GM18951 (cell line): ENCODE measurements around the gene SHTN1.

Experiments used
- POLR2A ChIP-seq: IDR thresholded peaks from 4 replicates; pipeline ENCODE4 v1.6.1; 2011; ENCODE audit warnings: mild to moderate bottlenecking; ENCODE audit not compliant: insufficient read length, insufficient read depth; ENCODE audit errors: extremely low read depth
- in situ Hi-C: fragments of 300-500 bp; cut with MboI; formaldehyde crosslinking; loops from one replicate; pipeline ENCODE4 v1.12.0; 2022; ENCODE audit warnings: low sequenced_read_pairs, mixed read lengths, inconsistent platforms; ENCODE audit not compliant: unreplicated experiment

Gene SHTN1

DNA sequence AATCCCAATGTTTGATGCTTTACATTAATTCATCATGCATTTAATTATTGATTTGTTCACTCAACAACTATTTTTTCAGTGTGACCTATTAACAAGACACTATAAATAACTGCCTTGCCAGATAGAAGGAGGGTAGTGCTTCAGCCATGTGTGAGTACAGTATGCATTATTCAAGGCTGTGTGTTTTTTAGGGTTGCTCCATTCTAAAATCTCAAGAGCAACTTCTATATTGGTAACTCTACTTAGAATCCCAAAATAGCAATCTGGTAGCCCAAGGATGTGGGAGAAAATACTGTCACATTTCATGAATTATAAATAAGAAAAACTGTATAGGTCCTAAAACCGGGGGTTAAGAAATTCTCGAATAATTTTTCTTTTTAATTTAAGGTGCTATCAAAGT is 85.8 kb downstream of the SHTN1 start:
- in situ Hi-C loops, result no loop called here
- TF ChIP-seq POLR2A, result no peak

DNA sequence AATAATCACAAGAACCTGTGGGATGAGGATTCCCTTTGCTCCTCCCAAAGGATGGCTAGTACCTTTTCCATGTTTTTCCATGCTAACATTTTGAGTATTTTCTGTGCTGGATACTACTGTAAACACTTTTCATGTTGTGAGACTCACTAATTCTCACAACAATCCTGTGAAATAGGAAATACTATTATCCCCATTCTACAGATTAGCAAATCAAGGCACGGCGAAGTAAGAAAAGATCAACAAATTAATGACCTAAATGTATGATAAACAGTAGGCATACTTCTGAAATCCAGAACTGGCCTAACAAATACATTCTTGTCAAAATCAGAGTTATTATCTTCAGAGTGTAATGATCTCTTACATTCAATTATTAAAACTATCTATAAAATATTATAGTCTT is 86.4 kb downstream of the SHTN1 start:
- in situ Hi-C loops, result no loop called here

DNA sequence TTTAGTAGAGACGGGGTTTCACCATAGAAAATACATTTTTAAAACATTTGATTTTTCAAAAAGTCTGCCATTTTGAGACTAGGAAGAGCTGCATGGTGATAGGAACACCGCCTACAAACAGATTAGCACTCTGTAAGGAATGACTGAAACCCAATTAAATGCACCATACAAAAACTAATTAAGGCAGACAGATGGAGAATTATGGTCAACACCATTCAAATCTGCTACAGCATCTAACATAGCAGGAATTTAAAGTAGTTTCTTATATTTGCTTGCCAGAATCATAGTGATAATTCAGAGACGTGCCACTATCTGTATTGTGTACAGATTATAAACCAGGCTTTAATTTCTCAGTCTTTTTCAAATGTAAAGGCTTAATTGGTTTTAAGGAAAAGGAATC is 87.5 kb downstream of the SHTN1 start:
- in situ Hi-C loops, result no loop called here
- no peak for TF ChIP-seq POLR2A

More for the DNA sequence above, 86.4 kb downstream of the SHTN1 start:
- no peak for TF ChIP-seq POLR2A

DNA sequence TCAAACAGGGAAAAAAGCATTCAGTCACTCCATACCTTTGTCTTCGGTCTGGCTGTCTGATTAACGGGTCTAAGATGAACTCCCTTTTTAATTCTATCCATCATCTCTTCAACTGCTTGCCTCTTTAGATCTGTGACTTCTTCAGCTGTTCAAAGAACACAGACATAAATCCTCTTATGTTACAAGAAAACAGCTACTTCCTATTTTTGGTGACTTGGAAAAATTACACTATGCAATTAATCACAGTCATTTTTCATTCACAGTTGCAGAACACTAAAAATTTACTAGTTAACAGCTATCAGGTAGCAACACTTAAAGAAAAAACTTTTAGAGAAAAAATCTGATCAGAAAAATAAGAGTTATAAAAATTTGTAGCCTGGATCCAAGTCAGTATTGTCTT is 89.6 kb downstream of the SHTN1 start:
- no peak for TF ChIP-seq POLR2A
- in situ Hi-C loops, result no loop called here

DNA sequence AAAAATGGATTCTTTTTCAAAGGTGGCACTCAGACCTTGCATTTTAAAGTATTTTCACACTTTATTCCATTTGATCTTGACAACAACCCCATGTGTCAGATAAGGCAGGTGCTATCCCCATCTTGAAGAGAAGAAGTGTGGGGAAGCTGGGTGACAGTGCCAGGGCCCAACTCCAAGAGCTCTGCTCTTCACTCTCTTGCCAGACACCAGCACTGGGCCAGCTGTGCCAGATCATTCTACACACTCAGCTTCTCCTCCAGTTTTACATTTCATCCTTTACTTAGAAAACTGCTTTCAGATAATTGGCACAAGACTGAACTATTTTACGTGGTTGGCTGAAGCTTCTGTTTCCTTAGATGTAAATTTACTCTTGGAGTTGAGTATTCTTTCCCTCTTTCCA is 91.3 kb downstream of the SHTN1 start:
- no peak for TF ChIP-seq POLR2A

DNA sequence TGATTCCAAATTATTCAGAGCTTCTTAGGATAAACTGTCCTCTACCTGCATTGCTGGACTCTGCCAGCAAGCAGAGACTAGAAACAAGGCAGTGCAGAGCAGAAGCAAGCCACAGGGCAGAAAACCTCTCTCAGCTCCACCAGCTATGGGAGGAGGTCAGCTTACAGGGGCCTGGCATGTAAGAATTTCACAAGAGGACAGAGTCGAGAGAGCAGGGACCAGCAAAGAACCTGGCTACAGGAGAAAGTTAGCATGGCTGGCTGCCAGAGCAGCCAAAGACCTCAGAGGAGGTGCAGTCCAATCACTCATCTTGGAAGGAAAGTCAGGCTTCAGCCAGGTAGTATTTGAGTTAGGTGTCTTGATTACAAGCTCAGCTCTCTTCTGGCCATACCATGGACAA is 92.8 kb downstream of the SHTN1 start:
- TF ChIP-seq POLR2A, result no peak
- in situ Hi-C loops, result no loop called here

More for the DNA sequence above, 91.3 kb downstream of the SHTN1 start:
- in situ Hi-C loops, result no loop called here

DNA sequence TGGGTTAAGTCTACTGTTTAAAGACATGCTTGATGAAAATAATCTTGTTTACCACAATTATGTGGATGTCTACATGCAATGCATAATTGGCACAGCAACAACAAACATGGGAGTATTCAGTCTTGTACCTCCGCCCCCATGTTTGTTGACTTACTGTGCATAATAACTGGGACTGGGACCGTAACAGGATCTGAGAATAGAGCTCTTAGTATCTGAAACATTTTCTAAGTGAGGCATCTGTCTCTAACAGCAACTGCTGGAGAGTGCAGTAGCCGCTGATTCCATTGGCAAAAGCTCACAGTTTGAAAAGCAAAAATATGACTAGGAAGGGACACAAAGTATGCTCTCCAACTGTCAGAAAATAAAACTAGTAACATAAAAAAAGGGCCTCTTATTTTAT is 94.1 kb downstream of the SHTN1 start:
- TF ChIP-seq POLR2A, result no peak
- in situ Hi-C loops, result no loop called here

DNA sequence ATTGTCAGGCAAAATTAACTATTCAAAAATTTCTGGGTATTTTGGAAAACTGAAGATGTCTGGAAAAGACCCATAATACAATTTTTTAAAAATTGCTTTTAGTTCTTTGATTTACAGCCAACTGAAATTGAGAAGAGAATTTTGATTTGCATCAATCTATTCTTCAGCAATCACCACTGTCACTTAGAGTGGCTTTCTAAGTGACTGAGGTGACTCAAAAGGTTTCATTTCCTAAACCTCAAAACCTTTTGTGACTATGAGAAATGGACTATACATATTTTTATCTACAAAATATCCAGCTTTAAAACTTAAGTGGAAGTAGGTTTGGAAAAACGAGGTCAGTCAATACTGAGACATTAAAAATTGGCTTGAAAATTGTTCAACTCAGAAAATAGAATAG is 95.7 kb downstream of the SHTN1 start:
- in situ Hi-C loops, result no loop called here
- TF ChIP-seq POLR2A, result no peak

DNA sequence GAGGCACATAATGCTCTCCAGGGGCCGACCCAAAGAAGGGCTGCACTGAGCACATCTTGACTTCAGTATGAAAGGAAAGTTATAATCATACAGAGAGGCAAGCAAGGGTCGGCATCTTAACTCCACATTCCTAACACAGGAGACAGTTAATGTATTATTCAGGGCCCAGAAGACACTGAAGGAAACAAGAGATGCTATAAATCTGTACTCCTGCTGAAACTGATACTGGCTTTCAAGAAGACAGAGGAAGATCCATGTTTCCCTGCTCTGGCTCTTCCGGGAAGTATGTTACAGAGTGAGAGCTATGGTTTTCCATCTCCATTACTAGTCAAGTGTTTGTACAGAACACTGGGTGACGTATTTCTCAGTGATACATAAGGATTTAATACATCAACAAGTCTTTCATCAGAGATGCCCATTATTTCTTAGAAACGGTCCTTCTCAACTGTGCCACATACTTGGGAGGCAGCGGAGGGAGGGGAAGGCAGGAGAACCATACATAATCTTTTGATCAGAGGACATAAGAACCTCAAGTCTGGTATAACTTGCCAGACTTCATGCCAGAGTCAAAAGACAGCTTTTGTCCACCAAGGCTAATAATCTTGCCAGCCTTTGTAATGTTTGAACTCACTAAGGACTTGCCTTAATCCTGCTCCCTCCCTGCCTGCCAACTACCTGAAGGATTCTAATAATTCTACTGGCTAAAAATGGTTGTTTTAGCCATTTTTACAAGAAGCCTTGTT is 97.6 kb downstream of the SHTN1 start:
- TF ChIP-seq POLR2A, result no peak
- in situ Hi-C loops, result no loop called here

DNA sequence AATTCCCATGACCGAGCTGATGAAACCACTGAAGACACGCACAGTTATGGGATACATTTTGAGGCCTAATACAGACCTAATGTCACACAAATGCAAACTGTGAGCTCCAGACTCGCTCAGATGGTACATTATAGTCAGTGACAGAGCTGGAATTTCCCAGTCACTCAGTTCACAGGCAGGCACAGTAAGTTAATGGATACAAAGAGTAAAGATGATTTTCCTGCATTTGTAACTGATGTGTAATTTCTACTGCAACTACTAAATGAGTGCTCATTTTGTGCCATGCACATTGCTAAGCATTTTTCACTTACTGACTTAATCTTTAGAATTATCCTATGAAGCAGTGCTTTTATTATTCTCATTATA is 99.2 kb downstream of the SHTN1 start:
- TF ChIP-seq POLR2A, result no peak
- in situ Hi-C loops, result no loop called here

DNA sequence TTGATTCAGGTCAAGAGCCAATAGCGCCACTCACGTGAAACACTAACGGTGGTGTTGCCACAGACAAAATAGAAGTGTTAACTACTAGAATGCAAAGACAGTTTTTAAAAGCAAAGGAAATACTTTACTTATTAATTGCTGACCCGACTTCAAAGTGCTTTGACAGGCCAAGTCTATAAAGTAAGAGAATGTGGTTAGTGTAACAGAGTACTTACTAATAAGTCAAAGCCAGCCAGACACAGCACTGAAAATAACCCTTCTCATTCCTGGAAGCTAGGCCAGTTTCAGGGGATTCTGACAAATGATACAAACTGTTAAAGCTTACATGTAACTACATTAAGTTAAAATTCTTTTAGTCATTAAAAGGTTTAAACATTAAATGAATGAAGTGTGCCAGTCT is 105.4 kb downstream of the SHTN1 start:
- in situ Hi-C loops, result no loop called here

DNA sequence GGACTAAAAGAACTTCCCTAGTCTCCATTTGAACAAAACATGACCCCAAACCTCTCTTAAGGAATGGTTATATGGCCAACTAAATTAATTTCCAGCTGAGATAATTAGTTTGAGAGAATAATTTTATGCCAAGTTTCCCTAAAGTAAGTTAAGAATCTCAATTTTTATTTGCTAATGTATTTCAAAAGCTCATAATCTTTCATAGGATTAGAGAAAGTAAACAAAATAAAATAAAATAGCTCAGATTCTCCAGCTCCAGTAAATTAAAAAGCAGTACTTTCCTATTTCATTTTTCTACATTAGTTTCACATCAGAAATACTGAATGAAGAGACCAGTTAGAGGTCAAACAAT is 111.3 kb downstream of the SHTN1 start:
- in situ Hi-C loops, result no loop called here
- TF ChIP-seq POLR2A, result no peak

More for the DNA sequence above, 105.4 kb downstream of the SHTN1 start:
- no peak for TF ChIP-seq POLR2A

DNA sequence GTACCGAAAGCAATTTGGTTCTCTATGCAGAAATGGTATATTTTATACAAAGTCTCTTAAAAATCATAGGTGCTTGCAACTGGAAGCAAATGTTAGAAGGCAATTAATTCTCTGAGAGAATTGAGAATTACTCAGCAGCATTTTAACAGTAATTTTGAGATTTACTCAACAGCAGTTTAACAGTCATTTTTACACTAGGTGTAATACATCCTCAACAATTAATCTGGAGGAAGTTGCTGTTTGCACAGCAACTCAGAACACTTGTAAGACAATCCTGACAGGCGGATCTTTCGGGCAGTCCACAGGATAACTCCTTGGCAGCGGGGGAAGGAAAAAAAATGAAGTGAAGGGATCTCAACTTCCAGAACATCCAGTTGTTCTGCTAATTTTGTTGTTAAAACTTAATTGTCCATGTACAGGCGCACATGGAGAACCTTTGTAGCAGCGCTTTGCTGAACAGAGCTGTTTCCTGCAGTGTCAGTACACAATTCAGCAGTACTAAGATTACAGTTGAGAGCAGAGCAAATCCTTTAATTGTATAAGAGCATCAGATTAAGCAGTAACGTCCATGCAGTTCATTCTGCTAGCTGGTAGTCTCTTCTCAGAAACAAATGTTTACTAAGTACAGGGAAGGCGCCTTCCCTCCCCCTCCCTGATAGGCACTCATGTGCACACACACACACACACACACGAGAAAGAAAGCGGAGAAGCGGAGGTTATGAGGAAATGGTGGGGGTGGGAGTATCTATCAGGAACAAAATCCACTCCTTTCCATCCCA is 111.9 kb downstream of the SHTN1 start:
- in situ Hi-C loops, result no loop called here
- no peak for TF ChIP-seq POLR2A

DNA sequence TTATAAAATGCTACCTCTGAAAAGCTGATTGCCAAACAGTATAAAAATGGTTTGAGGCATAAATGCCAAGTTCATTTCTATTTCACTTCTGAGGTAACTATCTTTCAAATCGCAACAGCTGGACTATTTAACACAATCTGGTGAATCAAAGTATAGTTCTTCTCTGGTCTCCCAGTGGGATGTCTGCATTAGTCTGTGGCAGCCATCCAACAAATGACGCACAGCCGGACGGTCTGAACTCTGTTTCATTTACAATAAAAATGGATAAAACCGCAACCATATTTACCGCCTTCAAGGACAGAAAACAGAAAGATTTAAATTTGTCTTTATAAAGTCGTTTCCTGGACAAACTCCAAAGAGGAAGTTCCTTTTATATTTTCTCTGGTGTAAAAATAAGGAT is 113.8 kb downstream of the SHTN1 start:
- no peak for TF ChIP-seq POLR2A
- in situ Hi-C loops, result no loop called here

DNA sequence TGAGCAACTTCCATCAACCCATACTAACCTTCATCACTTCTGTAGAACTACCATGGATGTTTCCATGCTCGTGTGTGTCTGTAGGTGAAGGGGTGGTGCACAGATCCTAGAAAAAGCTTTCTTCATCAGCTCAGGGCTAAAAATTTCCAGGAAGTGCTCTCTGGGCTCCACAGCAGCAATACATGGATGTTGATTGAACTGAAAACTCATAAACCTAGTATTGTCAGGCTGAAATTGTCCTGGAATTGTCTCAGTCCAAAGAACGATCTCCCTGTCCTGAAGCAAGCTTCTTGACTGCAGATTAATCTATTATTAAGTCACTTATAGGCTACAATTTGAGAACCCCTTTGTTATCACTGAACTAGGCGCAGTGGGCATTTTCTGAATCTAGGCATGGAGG is 115.9 kb downstream of the SHTN1 start:
- TF ChIP-seq POLR2A, result no peak
- in situ Hi-C loops, result no loop called here
